ENCODE results near the gene ERMAP.
"Not testable (repeated sequence)": the region's sequence is repeated elsewhere in the genome, so short reads cannot be mapped to it uniquely, and the experiment has no call there.

The ERMAP gene

DNA sequence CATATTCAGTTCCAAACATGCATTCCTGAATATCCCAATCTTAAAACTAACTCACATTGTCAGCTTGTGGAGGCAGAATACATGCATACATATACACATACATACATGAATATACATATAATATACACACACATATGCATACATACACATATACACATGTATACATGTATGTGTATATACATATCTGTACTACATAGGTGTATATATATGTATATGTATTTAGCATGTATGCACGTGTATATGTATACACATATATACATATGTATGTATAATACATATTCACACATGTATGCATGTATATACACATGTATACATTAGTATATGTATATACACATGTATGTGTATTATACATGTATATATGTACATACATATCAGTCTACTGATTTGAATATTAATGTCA lies 28.3 kb downstream of the ERMAP start:
- no peak for DNase-seq (ENCODE audit: low spot score)

GRCh38 chr1:42845866-42846256 lies 28.9 kb downstream of the ERMAP start:
- no peak for DNase-seq (ENCODE audit: low spot score)

- peak; percentile 93 for DNase-seq (ENCODE audit: low spot score)
These were observed 29.6 kb downstream of the ERMAP start, which contains the start of gene ZNF691 for GRCh38 chr1:42846257-42847110. Gene ZNF691, plus strand, starts transcription at chr1:42846613. Its CDS starts 3,046 bp downstream, at chr1:42849659.

DNA sequence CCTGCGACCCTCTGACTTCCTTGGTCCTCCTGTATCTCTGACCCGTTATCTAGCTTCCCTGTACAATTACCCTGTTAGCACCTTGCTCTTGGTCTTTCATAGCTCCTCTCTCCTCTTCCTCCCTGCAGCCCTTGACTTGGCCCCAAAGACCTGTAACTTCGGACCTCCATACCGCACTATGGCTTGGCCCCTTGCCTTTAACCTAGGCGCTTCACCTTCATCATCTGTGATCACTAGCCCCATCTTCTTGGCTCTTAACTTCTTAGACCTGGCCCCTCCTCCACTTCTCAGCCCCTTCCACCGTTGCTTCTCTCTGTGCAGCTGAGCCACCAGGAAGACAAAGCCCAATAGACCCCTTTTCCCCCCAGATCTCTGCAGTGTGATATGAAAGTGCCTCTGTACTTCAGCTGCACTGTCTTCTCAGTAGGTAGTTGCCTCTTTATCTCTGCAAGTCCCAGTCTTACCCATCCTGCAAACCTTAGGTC lies 30.2 kb downstream of the ERMAP start:
- DNase-seq (ENCODE audit: low spot score) = no peak

- DNase-seq (ENCODE audit: low spot score) = no peak
These were observed 31.0 kb downstream of the ERMAP start for GRCh38 chr1:42847721-42848460.

- no peak for DNase-seq (ENCODE audit: low spot score)
These were observed 32.1 kb downstream of the ERMAP start for GRCh38 chr1:42848823-42849537.

DNA sequence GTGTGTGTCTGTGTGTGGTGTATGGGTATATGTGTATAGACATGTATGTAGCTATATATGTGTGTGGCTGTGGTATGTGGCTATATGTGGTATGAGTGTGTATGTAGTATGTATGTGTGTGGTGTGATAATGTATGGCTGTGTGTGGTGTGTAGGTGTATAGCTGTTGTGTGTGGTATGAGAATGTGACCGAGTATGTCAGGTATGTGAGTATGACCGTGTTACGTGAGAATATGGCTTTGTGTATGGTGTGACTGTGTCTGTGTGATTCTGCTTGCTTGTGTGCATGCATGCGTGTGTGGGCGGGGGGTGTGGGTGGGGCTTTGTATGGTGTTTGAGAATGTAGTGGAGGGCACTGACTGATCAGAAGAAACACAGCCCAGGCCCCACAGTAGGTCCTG lies 33.0 kb downstream of the ERMAP start:
- no peak for DNase-seq (ENCODE audit: low spot score)

GRCh38 chr1:42851420-42851819 lies 34.5 kb downstream of the ERMAP start:
- no peak for DNase-seq (ENCODE audit: low spot score)

DNA sequence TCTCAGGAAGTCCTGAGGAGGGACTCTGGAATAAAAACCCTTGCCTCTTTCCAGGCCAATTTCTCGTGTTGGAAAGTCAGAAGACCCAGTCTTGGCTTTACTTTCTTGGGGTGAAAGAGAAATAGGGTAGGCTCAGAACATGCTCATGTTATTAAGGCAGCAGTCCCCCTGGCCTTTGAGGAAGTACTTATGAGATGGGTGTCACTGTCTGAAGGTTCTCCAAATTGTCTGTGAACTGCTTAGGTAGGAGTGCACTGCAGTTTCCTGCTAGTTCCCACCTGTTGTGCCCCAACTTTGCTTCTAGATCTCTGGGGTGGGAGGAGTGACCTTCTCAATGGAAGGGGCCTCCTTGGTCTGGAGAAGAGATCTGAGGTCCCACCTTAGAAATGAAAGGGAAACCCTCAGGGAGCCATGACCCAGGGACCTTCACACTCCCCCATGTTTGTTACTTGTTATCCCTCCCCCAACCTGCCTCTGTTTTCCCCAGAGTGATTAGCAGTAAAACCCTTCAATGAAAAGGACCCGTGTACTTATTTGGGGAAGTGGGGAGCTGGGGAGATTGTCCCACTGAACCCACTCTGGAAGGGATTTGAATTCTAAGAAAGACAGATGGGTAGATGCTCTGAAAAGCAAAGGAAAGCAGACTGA lies 35.2 kb downstream of the ERMAP start:
- no peak for DNase-seq (ENCODE audit: low spot score)

- DNase-seq (ENCODE audit: low spot score) = no peak
These were observed 35.7 kb downstream of the ERMAP start for GRCh38 chr1:42852608-42852980.

- DNase-seq (ENCODE audit: low spot score) = no peak
These were observed 36.4 kb downstream of the ERMAP start for GRCh38 chr1:42853116-42853884.

- not testable (repeated sequence) for DNase-seq (ENCODE audit: low spot score)
These were observed 39.6 kb downstream of the ERMAP start for GRCh38 chr1:42856554-42856953.

GRCh38 chr1:42859366-42859765 lies 42.4 kb downstream of the ERMAP start:
- DNase-seq (ENCODE audit: low spot score) = not testable (repeated sequence)

DNA sequence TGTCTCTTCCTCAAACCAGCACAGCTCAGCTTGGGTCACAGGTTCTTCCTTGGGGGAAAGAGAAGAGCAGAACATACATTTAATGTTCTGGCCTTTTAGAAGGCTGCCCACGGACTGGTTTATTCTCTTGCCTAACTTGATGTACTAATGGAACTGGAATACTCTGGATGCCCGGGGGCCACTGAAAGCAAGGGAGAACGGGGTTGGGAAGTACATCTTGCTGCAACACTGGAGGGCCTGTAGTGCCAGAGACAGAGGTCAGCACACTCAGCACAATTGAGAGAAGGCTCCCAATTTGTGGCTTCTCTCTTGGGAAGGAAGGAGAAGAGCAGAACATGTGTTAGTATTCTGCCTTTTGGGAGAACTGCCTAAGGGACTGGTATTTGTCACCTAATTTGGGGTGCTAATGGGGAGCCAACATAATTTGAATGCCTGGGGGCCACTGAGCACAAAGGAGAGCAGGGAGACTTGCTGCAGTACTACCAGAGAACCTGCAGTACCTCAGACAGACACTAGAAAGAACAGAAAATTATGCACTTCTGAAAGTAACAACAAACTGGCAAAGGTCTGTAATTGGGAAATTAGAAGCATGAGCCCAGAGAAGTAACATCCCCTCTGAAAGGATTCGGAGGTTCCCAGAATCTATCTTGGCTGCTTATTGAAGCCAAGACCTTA lies 43.6 kb downstream of the ERMAP start:
- DNase-seq (ENCODE audit: low spot score) = no peak

- DNase-seq (ENCODE audit: low spot score) = no peak
These were observed 44.1 kb downstream of the ERMAP start for GRCh38 chr1:42861014-42861399.

DNA sequence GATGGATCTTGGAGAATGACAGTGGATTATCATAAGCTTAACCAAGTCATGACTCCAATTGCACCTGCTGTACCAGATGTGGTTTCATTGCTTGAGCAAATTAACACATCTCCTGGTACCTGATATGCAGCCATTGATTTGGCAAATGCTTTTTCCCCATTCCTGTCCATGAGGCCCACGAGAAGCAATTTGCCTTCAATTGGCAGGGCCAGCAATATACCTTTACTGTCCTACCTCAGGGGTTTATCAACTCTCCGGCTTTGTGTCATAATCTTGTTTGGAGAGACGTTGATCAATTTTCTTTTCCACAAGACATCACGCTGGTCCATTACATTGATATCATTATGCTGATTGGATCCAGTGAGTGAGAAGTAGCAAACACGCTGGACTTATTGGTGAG lies 49.6 kb downstream of the ERMAP start:
- no peak for DNase-seq (ENCODE audit: low spot score)

GRCh38 chr1:42868466-42868865 lies 51.5 kb downstream of the ERMAP start:
- not testable (repeated sequence) for DNase-seq (ENCODE audit: low spot score)

GRCh38 chr1:42869254-42869653 lies 52.3 kb downstream of the ERMAP start:
- not testable (repeated sequence) for DNase-seq (ENCODE audit: low spot score)

GRCh38 chr1:42869751-42870150 lies 52.8 kb downstream of the ERMAP start:
- DNase-seq (ENCODE audit: low spot score) = not testable (repeated sequence)

DNA sequence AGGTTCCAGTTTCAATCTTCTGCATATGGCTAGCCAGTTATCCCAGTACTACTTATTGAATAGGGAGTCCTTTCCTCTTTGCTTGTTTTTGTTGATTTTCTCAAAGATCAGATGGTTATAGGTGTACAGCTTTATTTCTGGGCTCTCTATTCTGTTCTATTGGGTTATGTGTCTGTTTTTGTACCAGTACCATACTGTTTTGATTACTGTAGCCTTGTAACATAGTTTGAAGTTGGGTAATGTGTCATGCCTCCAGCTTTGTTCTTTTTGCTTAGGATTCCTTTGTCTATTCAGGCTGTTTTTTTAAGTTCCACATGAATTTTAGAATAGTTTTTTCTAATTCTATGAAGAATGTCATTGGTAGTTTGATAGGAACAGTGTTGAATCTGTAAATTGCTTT lies 56.2 kb downstream of the ERMAP start:
- DNase-seq (ENCODE audit: low spot score) = not testable (repeated sequence)

DNA sequence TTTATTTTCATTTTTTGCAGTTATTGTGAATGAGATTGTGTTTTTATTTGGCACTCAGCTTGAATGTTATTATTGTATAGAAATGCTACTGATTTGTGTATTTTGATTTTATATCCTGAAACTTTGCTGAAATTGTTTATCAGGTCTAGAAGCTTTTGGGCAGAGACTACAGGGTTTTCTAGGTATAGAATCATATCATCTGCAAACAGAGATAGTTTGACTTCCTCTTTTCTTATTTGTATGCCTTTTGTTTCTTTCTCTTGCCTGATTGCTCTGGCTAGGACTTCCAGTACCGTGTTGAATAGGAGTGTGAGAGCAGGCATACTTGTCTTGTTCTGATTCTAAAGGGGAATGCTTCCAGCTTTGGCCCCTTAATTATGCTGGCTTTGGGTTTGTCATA lies 56.7 kb downstream of the ERMAP start:
- no peak for DNase-seq (ENCODE audit: low spot score)

Data from hematopoietic multipotent progenitor cell treated with erythropoietin and hydrocortisone succinate and interleukin-3 and kit ligand, for 15 days (in vitro differentiated cells).